Measurements from ENCODE around the gene BLOC1S4. TPM values are rescaled to one million over a fixed set of nuclear protein-coding genes. Genes with fewer than 3 reads are reported as not detected.
A peak's percentile ranks its signal among the peaks of the same experiment; 100 is the strongest.
"Not testable (repeated sequence)": the region's sequence is repeated elsewhere in the genome, so short reads cannot be mapped to it uniquely, and the experiment has no call there.

The BLOC1S4 gene
- total RNA-seq, 1 donor from 2014 or later = 14.6 TPM

DNA sequence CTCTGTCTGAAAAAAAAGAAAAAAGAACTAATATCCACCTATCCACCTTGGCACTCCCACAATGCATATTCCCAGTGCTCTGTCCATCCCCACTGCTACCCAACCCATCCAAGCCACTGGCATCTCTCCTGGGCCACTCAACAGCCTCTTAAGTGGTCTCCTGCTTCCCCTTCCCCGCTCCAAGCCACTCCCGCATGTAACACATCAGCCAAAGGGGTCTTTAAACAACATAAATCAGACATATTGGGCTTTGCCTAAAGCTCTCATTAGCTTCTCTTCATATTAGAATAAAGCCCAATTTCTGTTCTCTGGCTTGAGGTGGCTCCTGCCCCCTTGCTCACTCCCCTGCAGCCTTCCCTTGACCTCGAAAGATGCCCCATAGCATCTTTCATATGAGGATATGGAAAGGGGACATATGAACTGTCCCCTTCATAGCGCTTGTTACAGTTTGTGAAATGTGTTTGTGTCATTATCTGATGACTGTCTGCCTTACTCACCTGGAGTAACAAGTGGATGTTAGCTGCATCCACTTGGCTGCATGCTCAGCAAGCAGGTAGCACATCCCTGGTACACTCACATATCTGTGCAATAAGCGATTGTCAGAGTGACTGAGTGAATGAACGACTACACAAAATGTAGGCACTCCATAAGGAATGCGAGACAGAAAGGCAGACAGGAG, 3.1 kb downstream of the BLOC1S4 start:
- no peak for DNase-seq (ENCODE audit: low spot score)

DNA sequence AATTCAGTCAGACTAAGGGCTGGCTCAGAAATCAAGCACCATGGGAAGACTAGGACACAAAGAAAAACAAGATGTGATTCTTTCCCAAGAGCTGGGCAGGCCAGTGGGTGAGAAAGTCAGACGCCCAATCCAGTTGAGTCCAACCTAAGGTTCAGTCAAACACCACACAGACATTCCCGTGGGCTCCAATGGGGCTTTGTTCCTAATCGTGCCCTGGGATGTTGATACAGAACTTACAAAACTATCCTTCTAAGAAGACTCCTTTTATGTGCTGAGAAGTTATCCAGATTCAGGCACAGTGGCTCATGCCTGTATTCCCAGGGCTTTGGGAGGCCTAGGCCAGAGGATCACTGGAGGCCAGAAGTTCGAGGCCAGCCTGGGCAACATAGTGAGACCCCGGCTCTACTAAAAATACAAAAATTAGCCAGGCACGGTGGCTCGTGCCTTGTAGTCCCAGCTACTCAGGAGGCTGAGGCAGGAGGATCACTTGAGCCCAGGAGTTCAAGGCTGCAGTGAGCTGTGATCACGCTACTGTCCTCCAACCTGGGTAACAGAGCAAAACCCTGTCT, 3.7 kb downstream of the BLOC1S4 start:
- DNase-seq (ENCODE audit: low spot score) = no peak

DNA sequence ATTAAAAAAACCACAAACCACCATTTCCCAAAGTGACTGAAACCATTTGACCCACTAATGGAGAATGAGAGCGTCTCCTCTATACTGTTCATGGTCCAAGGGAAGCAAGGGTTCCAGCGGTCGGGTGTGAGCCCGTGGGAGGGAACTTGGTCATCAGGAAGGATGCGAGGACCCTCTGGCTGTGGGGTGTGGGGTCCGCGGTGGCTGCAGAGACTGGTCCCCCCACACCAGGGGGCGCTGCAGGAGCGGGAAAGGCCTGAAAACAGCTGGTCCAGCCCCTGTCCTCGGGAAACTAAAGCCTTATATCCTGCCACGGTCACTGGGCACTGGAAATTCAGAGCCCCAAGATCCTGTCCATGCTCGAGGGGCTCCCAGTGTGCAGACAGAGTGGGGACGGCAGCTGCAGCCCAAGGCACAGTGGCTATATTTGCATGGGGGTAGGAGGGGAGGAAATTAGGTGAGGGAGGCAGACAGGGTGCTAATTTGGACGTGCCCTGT, 4.3 kb downstream of the BLOC1S4 start:
- peak; percentile 87 for DNase-seq (ENCODE audit: low spot score)

DNA sequence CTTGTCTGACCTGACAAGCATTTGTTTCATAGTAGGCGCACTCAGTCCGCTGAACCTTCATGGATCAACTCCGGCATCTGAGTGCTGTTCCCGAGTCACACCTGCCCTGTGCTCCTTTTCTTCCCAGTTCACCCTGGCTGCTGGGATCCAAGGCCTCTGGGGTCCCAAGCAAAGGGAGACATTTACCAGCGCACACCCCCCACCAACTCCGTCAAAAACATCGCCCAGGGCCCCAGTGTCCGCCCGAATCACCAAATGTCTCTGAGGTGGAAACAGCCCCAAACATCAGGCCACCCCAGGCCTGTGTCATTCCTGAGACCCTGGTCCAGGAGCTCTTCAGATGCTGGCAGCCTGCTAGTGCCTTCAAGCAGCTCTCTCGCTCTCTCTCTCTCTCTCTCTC, 5.1 kb downstream of the BLOC1S4 start:
- no peak for DNase-seq (ENCODE audit: low spot score)

DNA sequence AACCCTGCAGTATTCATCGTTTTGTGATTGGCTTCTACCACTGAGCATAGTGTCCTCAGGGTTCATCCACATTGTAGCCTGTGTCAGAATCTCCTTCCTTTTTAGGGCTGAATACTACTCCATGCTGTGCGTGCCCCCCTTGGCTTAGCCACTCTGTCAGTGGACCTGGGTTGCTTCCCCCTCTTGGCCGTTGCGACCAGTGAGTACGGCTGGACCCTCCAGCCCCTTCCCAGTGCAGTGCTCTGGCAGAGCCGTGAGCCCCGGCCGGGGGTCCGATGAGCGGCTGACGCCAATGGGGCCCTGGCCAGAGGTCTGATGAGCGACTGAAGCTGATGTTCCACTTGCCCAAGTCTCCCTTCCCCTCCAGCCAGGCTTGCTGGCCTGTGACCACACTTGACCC, 6.9 kb downstream of the BLOC1S4 start:
- DNase-seq (ENCODE audit: low spot score) = no peak

DNA sequence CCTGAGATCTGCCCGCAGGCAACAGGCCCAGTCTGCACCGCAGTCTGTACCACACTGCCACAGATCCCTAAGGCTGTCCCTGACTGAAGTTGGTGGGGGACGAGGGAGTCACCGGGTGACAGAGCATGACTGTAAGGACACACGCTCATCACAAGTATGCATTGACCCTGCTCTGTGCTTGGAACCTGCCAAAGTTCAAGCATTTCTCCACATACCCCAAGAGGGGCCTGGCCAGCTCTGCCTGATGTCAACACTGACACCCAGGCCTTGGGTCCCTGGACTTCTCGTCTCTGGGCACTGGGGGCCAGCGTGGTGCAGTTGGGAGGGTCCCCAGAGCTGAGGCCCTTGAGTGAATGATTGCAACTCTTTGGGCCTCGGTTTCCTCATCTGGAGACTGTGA, 7.9 kb downstream of the BLOC1S4 start:
- DNase-seq (ENCODE audit: low spot score) = no peak

DNA sequence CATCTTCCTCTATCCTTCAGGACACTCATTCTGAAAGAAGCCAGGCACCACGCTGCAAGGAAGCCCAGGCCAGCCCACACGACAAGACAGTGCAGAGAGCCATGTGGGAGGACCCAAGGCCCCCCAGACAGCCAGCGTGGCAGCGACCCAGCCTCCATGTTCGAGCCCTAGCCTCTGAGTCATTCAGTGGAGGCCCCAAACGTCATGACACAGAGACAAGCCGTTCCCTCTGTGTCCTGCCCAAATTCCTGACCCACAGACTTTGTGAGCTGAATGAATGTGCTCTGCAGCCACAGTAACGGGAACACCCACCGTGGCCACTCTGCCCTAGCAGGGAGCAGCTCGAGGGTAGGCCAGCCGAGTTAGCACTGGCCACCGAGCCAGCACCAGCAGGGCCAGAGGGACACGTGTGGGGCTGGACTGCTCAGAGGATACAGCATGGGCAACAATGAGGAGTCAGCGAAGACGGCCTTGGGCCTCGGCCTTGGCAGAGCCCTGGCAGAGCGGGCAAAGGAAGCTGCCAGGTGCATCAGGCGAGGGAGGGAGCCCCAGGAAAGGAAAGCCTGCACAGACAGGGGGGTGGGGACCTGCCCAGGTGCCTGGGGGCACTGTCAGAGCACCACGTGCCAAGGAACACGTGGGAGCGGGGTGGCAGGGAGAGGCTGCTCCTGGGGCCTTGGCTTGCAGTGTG, 8.6 kb downstream of the BLOC1S4 start:
- no peak for DNase-seq (ENCODE audit: low spot score)

DNA sequence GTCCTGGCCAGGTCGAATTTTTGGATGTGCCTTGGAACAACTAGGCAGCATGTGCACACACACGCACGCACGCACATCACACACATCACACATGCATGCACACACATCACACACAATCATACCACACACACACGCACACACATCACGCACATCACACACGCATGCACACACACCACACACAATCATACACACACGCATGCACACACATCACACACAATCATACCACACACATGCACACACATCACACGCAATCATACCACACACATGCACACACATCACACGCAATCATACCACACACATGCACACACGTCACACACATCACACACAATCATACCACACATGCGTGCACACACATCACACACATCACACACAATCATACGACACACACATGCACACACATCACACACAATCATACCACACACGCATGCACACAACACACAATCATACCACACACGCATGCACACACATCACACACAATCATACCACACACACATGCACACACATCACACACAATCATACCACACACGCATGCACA, 9.5 kb downstream of the BLOC1S4 start:
- DNase-seq (ENCODE audit: low spot score) = not testable (repeated sequence)

DNA sequence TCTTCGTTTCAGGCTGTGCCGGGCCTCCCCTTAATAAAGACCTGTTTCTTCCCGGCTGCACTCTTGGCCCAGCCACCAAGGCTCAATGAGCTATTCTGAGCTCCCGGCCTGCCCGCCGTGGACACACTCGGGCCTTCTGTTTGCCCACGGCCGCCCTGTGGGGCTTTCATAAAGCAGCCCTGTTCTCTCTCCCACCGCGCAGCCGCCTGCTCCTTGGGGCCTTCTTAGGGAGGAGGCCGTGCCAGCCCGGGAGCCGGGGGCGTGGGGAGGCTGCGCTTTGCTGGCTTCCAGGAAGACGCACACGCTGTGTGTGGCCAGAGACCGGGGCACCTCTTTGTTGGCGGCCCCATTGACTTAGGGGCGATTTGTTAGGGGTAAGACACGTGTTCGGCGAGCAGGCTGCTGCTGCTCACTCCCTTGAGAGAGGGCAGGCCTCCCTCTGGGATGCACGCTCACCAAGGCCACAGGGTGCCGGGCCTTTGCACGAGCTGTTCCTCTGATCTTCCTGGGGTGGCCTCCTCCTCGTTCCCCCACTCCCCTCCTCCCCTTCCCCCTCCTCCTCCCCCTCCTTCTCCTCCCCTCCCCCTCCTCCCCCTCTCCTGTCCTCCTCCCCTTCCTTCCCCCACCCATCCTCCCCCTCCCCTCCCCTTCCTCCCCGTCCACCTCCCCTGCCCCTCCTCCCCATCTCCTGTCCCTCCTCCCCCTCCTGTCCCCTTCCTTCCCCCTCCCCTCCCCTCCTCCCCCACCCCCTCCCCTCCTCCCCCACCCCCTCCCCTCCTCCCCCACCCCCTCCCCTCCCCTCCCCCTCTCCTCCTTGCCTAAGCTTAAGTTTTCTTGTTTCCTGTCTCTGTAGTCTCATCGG, 11.3 kb downstream of the BLOC1S4 start:
- no peak for DNase-seq (ENCODE audit: low spot score)

DNA sequence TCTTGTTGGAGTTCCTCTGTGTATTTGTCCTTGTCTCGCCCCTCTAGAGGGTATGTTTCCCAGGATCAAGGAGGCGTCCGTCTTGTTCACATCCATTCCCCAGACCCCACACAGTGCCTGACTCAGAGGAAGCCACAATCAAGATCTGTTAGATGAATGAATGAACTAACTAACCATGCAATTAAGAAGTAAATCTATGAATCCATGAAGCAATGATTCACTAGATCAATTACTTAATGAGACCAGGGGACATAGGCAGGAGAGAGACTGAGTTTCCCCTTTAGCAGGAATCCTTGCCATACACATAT, 11.9 kb downstream of the BLOC1S4 start:
- DNase-seq (ENCODE audit: low spot score) = no peak

DNA sequence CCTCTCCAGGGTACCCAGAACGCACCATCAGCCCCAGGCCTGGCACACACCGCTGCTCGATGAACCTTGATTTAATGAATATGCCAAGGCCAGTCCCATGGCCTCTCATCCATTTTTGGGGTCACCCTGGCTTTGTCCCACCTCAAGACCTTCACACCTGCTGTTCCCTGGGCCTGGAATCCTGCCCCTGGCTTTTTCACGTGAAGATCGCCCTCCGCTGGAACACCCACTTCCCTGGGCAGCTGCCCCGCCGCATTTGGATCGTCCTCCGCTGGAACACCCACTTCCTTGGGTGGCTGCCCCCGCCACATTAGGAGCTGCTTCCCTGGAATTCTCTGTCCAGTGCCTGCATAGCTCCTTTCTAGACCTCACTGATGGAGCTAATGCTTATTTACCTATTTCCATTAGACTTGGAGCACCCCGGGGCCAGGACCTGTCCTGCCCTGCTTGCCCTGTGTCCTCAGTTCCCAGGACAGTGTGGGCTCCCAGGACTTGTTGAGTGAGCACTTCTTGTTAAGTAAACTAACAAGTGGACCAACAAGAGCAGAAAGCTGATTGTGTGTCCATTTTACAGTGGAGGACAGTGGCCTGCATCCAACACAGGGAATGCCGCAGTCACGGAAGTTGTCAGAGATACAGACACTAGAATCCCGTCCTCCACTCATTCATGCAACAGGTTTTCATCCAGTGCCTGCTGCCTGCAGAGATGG, 12.5 kb downstream of the BLOC1S4 start:
- DNase-seq (ENCODE audit: low spot score) = no peak

DNA sequence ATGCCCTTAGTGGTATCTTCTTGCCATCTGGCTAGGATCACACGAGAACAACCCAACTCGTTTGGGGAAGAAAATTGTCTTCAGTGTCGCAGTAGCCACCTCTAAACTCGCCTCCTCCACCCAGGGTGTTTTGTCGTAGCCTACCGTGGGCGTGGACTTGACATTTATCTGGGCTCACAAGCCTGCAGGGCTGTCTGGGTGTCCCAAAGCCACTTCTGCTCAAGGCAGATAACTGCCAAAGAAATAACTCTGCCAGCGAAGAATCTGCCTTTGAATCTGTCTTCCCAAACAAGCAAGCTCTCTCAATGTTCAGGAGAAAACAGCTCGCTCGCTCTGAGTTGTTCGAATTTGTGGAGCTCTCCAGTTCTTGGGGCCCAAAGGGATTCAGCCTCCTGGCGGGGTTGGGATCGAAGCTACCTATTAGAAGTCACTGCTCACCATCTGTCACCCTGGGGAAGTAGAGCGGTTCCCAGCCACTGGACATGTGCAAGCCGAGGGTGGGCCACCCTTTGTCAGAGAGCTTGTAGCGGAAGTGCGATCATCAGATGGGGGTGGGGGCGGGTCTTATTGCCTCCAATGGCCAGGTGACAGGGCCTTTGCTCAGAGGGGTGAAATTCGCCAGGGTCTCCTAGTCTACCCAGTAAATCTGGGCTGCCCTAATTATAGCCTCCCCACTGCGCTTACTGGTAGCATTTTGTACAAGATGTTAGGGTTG, 14.8 kb downstream of the BLOC1S4 start:
- no peak for DNase-seq (ENCODE audit: low spot score)

DNA sequence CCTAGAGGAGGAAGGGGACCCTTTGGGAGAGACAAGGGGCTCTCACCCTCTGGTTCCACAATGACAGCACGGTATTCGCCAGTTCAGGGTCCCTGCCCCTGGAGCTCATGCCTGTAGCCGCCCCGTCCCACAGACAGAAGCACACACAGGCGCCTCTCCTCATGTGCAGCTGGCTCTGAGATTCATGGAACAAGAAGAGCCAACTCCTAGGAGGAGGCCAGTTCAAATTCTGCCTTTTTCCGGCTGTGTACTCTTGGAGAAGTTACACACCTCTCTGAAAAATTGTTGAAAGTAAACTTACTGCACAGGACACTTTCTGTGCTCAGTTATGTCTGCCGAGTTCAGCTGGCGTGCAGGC, 15.3 kb downstream of the BLOC1S4 start:
- DNase-seq (ENCODE audit: low spot score) = no peak

DNA sequence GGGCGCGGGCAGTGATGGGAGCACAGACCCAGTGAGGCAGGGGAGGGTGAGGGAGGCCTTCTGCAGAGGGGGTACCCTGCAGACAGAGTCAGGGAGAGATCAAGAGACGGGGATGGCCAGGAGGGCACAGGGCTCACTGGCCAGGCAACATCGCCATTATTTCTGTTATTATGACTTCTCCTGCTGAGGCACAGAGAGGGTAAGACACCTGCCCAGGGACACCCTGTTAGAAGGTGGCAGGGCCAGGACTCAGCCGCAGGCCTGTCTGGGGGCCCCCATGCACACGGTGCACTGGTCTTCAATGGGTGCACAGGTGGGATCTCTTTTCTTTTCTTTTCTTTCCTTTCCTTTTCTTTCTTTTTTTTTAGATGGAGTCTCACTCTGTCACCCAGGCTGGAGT, 15.8 kb downstream of the BLOC1S4 start:
- DNase-seq (ENCODE audit: low spot score) = no peak

DNA sequence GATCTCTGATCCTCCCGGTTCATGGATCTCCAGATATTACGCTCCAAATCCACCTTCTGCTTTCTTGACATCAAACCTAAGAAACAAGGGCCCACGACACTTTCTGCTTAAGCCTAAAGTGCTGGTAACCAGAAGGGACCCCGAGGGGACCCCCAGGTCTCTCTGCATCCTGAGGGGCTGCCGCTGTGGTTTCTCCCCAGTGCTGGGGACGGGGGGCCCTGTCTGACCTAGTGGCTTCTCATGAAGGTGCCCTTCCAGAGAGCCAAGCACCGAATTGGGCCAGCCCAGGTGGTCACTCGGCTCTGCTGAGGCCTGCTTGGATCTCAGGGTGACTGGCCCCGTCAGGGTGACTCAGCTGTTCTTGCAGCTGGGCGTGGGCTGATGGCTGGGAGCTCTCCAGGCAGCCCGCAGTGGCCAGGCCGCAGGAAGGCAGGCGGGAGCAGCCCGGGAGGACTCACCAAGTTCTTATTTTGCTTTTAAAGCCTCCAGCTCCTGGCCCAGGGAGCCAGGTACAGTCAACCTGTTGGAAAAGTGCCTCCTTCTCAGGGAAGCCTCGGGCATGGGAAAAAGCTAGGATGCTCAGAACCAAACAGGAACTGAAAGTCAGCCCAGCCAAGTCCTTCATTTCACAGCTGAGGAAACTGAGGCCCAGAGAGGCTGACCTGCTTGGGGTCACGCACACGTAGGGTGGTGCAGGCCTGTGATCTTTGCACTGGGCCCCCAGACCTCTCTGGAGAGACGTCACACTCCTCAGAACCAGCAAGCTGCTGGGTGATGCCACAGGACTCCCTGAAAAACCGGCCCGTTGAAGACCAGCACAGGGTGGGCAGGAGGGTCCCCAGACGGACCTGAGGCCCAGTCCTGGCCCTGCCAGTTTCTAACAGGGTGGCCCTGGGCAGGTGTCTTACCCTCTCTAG, 16.7 kb downstream of the BLOC1S4 start:
- no peak for DNase-seq (ENCODE audit: low spot score)

DNA sequence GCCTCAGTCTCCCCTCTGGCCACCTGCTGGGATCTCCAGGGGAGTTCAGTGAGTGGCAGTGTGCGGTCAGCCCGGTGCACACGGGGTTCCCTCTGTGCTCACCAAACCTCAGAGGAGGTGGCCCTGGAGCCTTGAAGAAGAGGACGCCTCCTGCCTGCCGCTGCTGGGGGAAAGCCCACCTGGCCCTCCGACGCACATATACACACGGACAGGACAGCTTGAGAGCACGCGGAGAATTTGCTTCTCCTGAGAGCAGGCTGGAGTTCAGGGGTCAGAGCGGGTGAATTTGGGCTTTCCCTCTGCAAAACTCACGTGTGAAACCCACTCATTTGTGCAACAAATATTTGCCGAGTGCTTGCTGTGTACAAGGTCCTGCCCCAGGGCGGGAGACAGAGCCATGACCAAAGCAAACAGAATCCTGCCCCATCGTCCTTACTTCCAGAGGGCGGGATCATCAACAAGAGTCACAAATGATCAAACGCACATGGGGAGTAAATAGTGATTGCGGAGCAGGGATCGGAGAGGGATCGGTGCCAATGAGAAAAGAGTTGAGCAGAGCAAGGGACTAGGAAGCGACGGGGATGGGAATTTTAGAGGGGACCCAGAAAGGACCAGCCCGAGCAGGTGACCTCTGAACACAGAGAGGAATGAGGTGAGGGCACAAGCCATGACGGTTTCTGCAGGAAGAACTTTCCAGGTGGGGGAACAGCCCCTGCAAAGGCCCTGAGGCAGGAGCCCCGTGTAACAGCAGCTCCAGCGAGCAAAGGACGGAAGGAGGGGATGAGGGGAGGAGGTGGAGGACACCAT, 17.6 kb downstream of the BLOC1S4 start:
- no peak for DNase-seq (ENCODE audit: low spot score)

DNA sequence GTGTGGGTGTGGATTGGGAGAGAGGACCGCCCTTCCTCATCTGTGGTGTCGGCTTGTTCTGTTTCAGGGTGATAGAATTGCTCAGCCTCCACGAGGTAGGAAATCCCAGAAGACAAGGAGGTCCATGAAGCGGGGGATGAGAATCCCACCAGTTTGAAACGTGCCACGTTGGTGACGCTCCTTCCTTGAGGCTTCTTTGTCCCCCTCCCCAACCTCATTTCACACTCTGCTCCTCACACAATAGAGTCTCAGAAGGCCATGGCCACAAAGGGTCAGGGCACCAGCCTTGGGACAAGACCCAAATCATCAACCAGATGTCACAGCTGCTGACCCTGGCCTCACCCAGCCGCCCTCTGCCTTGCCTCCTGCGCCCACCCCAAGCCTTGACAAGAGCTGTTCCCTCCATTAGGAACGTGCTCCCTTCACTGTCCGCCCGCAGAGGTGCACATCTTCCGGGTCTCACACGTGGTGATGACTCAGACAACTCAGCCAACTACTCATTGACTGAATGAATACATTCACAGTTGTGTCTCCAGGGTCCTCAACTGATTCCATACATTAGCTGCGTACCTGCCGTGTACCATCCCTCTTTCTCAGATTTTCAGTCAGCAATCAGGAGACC, 18.3 kb downstream of the BLOC1S4 start:
- no peak for DNase-seq (ENCODE audit: low spot score)

DNA sequence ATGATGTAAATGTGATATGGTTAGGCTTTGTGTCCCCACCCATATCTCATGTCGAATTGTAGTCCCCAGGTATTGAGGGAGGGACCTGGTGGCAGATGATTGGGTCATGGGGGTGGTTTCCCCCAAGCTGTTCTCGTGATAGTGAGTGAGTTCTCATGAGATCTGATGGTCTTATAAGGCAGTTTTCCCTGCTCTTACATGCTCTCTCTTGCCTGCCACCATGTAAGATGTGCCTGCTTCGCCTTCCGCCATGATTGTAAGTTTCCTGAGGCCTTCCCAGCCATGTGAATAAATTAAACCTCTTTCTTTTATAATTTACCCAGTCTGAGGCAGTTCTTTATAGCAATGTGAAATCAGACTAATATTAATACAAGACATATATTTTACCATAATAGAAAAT, 23.9 kb downstream of the BLOC1S4 start:
- no peak for DNase-seq (ENCODE audit: low spot score)

Data from ureter (tissue), 1 donor.